BLaER1 (cell line): ENCODE results near the gene SUSD1.
A peak's percentile ranks its signal among the peaks of the same experiment; 100 is the strongest.

ENCODE experiments used
- H3K27ac ChIP-seq: shearing (Covaris generic); formaldehyde crosslinking; 2 replicates; pipeline ENCODE4 v1.8.1; 2022
- H3K27me3 ChIP-seq: shearing (Covaris generic); formaldehyde crosslinking; 2 replicates; pipeline ENCODE4 v1.8.1; 2022
- H3K36me3 ChIP-seq: shearing (Covaris generic); formaldehyde crosslinking; 2 replicates; pipeline ENCODE4 v1.8.1; 2022
- H3K4me1 ChIP-seq: shearing (Covaris generic); formaldehyde crosslinking; 2 replicates; pipeline ENCODE4 v1.8.1; 2022
- H3K4me2 ChIP-seq: shearing (Covaris generic); formaldehyde crosslinking; 2 replicates; pipeline ENCODE4 v1.8.1; 2022
- H3K4me3 ChIP-seq: shearing (Covaris generic); formaldehyde crosslinking; 2 replicates; pipeline ENCODE4 v1.8.1; 2022
- H3K9ac ChIP-seq: shearing (Covaris generic); formaldehyde crosslinking; 2 replicates; pipeline ENCODE4 v1.8.1; 2022
- H3K9me3 ChIP-seq: shearing (Covaris generic); formaldehyde crosslinking; 2 replicates; pipeline ENCODE4 v1.8.1; 2022
- H4K20me1 ChIP-seq: shearing (Covaris generic); formaldehyde crosslinking; 2 replicates; pipeline ENCODE4 v1.8.1; 2022
- Cebpa-rat ChIP-seq: shearing (Covaris generic); IDR thresholded peaks from 2 replicates; pipeline ENCODE4 v1.8.1; 2022

SUSD1 gene

DNA sequence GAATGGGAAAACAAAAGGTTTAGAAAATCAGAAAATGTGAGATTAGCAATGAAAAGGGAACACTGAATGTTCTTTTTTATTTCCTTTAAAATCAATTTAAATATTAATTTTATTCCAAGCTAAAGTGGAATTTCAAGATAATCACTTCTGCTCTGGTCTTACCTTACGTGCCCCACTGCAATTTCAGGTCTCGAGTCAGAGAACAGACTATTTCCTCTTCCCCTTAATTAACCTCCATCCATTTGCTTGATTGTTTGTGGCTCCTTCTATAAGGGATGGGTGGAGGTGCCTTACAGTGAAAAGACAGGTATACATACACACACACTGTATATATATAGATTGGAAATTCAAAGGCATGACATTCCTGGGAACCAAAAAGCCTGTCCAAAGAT lies 137.1 kb downstream of the SUSD1 start:
- peaks cover 3% of the 10 kb centered on the region; the same call in 1 of the 2 replicates for H3K9me3 ChIP-seq
- TF ChIP-seq Cebpa-rat: no peak
- H3K4me2 ChIP-seq: peak overlapping the region; percentile 73
- no peak overlapping the region for H3K27ac ChIP-seq
- H3K4me1 ChIP-seq: peaks cover 54% of the 10 kb centered on the region
- H3K9ac ChIP-seq: no peak overlapping the region
- H3K36me3 ChIP-seq: peaks cover 32% of the 10 kb centered on the region
- no peaks in the 10 kb centered on the region for H4K20me1 ChIP-seq
- no peak overlapping the region for H3K4me3 ChIP-seq
- no peaks in the 10 kb centered on the region for H3K27me3 ChIP-seq

DNA sequence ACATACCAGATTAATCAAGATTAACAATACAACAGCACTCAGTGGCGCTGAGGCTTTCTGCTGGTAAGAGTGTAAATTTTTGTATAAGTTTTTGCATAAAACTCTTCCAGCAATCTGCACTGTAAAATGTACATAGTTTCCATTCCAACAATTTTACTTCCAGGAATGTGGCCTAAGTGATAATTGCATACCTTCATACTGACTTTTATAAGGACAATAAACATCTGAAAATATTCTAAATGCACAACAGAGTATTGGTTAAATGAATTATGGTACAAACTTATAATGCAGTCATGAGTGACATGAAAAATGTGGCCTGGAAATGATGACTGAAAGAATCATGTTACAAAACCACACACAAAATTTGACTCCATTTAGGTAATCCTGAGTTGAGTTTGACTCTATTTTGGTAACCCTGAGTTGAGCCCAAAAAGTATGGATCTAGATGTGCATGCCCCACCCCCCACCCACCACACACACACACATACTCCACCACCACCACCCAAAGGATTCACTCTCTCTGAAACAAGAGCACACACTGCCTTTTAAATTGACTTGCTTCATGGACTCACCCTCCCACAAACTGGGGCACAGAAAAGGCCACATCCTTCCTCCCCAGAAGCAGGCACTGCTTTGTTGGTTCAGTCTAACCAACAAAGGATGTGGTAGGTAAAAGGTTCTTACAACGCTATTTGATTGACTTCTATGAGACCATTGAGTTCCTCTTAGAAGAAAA lies 137.6 kb downstream of the SUSD1 start:
- TF ChIP-seq Cebpa-rat: no peak
- Histone ChIP-seq H3K27me3 (no peaks in the 10 kb centered on the region), H4K20me1 (no peaks in the 10 kb centered on the region), H3K9ac (no peak overlapping the region), H3K4me2 (peak overlapping the region; percentile 73), H3K36me3 (peaks cover 32% of the 10 kb centered on the region), H3K4me3 (no peak overlapping the region), H3K4me1 (peaks cover 54% of the 10 kb centered on the region), H3K9me3 (peaks cover 3% of the 10 kb centered on the region; the same call in 1 of the 2 replicates), H3K27ac (no peak overlapping the region)

DNA sequence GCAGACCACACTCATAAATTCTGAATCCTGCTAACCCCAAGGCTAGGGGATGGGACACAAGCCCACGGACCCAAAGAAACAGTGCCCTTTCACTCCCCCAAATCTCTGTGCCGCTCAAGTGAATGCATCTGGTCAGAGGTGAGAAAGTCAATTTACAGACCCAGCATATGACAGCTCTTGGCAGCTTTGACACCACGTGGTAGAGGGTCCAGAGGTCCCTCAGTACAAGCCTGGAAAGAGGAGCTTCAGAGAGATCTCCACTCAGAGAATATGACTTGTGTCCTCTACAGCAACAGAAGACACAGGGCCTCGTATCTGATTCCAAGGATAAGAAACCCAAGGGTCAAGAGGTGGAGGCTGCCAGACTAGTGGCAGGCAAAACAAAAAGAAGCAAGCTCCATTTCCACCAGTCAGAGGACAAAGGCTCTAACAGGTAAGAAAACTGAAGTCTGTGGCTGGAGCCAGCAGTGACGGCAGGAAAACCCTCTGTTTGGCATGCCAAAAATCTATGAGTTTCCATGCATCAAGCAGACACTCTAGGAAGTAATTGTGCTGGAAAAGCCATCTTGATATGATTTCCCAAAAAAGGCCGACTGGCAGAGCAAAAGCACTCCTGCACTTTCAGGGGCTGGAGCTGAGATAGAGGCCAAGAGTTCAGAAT lies 139.8 kb downstream of the SUSD1 start:
- no peak overlapping the region for H3K4me3 ChIP-seq
- H4K20me1 ChIP-seq: no peaks in the 10 kb centered on the region
- H3K9ac ChIP-seq: no peak overlapping the region
- peaks cover 10% of the 10 kb centered on the region; the same call in 1 of the 2 replicates for H3K9me3 ChIP-seq
- no peak for TF ChIP-seq Cebpa-rat
- H3K4me2 ChIP-seq: peak overlapping the region; percentile 25
- H3K36me3 ChIP-seq: peaks cover 16% of the 10 kb centered on the region
- no peak overlapping the region for H3K27ac ChIP-seq
- H3K27me3 ChIP-seq: no peaks in the 10 kb centered on the region
- peaks cover 41% of the 10 kb centered on the region for H3K4me1 ChIP-seq

DNA sequence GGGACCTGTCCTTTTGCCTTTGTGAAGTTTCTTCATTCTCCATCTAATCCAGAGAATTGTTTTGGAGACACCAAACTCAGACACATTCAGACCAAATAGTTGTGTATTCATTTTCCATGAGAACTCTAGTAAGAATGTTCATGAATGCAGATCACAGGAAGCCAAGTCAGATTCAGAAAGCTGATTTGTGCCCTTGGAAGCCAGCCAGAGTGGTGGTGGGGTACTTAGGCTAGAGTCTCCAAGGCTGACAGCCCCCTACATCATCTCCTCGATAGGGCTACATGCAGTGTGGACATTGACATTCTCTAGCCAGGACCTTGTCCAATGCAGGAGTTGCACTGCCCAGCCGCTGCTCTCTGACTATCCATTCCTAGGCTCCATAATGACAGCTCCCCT lies 140.9 kb downstream of the SUSD1 start:
- no peaks in the 10 kb centered on the region for H4K20me1 ChIP-seq
- no peak for TF ChIP-seq Cebpa-rat
- no peak overlapping the region for H3K4me2 ChIP-seq
- H3K9ac ChIP-seq: no peak overlapping the region
- 0 out of 2 replicates have a peak, but pooled peaks cover 8% of the 10 kb centered on the region for H3K36me3 ChIP-seq
- H3K4me1 ChIP-seq: peaks cover 41% of the 10 kb centered on the region
- H3K9me3 ChIP-seq: peaks cover 10% of the 10 kb centered on the region; the same call in 1 of the 2 replicates
- H3K27ac ChIP-seq: no peak overlapping the region
- H3K27me3 ChIP-seq: no peaks in the 10 kb centered on the region
- no peak overlapping the region for H3K4me3 ChIP-seq

DNA sequence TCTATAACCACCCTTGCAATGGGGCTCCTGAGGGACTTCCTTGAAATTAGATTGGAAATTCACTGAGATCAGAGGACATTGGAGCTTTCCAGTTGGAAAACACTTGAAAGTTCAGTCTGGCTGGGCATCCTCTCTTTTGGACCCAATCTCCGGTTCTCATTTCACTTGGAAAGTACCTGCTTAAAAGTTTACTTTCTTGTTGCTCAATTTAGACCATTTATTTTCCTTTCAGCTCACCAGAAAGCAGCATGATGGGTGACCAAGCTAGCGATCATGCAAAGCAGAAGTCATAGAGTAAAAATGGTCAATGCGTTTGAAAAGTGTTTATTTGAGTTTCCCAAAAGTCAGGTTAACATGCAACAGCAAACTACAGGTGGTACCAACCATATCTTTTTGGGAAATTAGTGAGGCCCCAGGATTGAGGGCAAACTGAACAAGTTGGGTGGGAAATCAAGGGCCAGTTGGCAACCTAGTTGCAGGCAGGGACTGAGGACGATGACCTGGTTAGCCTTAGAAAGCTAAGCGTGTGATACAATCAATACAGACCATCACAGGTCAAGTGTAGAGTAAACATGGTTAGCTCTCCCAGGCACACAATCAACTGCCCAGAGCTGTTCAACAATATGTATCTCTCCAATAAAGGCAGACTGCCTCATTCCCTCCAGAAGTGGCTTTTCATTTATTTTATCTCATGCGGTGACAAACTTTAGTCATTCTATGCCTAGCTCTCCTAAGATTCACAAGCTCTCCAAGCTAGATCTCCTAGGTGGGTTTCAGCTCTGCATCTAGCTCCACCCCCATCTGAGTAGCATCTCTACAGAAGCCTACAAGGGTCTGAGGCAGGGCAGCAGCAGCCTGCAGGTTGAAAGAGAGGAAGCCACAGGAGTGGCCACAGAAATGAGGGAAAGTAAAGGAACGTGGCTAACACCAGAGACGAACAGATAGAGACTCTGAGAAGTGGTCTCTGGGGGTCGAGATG lies 141.6 kb downstream of the SUSD1 start:
- TF ChIP-seq Cebpa-rat: no peak
- Histone ChIP-seq H3K36me3 (0 out of 2 replicates have a peak, but pooled peaks cover 8% of the 10 kb centered on the region), H3K27me3 (no peaks in the 10 kb centered on the region), H3K4me1 (peaks cover 35% of the 10 kb centered on the region), H3K4me2 (no peak overlapping the region), H3K9ac (no peak overlapping the region), H3K4me3 (no peak overlapping the region), H3K9me3 (peaks cover 10% of the 10 kb centered on the region; the same call in 1 of the 2 replicates), H3K27ac (no peak overlapping the region), H4K20me1 (no peaks in the 10 kb centered on the region)

DNA sequence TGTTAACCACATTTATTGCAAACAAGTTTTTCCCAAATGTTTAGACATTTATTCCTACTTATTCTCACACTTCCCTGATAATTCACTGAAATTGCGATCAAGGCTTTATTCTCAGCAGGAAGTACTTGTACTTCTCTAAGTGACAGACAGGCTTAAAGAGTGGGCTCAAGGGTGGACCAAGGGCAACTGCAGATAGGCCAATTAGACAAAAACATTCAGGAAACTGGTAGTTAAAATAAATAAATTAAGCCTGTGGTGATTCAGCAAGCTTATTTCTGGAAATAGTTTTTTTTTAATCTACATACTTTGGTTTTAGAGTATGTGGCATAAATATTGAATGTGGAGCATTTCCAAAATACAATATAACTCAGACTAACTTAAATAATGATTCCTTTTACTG lies 142.4 kb downstream of the SUSD1 start:
- no peak overlapping the region for H3K4me3 ChIP-seq
- no peak overlapping the region for H3K27ac ChIP-seq
- peaks cover 10% of the 10 kb centered on the region; the same call in 1 of the 2 replicates for H3K9me3 ChIP-seq
- H3K4me1 ChIP-seq: peaks cover 27% of the 10 kb centered on the region
- 0 out of 2 replicates have a peak, but pooled peaks cover 8% of the 10 kb centered on the region for H3K36me3 ChIP-seq
- H3K9ac ChIP-seq: no peak overlapping the region
- no peak for TF ChIP-seq Cebpa-rat
- no peaks in the 10 kb centered on the region for H4K20me1 ChIP-seq
- no peaks in the 10 kb centered on the region for H3K27me3 ChIP-seq
- H3K4me2 ChIP-seq: no peak overlapping the region

DNA sequence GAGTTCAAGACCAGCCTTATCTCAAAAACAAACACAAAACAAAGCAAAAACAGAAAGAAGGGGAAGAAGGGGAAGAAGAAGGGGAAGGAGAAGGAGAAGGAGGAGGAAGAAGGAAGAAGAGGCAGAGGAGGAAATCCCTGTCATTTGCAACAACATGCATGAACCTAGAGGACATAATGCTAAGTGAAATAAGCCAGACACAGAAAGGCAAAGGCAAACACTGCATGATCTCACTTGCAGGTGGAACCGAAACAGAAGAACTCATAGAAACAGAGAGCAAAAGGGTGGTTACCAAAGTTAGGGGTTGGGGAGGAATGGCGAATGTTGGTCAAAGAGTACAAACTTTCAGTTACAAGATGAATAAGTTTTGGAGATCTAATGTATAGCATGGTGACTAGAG lies 143.1 kb downstream of the SUSD1 start:
- Histone ChIP-seq H4K20me1 (no peaks in the 10 kb centered on the region), H3K4me3 (no peak overlapping the region), H3K9ac (no peak overlapping the region), H3K27me3 (no peaks in the 10 kb centered on the region), H3K27ac (no peak overlapping the region), H3K4me1 (peaks cover 20% of the 10 kb centered on the region), H3K4me2 (no peak overlapping the region), H3K9me3 (peaks cover 10% of the 10 kb centered on the region; the same call in 1 of the 2 replicates), H3K36me3 (0 out of 2 replicates have a peak, but pooled peaks cover 8% of the 10 kb centered on the region)
- TF ChIP-seq Cebpa-rat: no peak

DNA sequence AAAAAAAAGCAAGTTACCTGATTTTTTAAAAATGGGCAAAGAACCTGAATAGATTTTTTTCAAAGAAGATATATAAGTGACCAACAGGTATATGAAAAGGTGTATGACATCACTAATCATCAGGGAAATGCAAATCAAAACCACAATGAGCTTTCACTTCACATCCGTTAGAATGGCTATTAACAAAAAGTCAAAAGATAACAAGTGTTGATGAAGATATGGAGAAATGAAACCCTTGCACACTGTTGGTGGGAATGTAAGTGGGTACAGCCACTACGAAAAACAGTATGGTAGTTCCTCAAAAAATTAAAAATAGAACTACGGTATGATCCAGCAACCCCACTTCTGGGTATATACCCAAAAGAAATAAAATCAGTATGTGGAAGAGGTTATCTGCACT lies 143.7 kb downstream of the SUSD1 start:
- TF ChIP-seq Cebpa-rat: no peak
- Histone ChIP-seq H3K4me2 (no peak overlapping the region), H3K4me3 (no peak overlapping the region), H3K27ac (no peak overlapping the region), H3K27me3 (no peaks in the 10 kb centered on the region), H3K36me3 (0 out of 2 replicates have a peak, but pooled peaks cover 8% of the 10 kb centered on the region), H3K4me1 (peaks cover 14% of the 10 kb centered on the region), H3K9ac (no peak overlapping the region), H4K20me1 (no peaks in the 10 kb centered on the region), H3K9me3 (peaks cover 10% of the 10 kb centered on the region; the same call in 1 of the 2 replicates)

DNA sequence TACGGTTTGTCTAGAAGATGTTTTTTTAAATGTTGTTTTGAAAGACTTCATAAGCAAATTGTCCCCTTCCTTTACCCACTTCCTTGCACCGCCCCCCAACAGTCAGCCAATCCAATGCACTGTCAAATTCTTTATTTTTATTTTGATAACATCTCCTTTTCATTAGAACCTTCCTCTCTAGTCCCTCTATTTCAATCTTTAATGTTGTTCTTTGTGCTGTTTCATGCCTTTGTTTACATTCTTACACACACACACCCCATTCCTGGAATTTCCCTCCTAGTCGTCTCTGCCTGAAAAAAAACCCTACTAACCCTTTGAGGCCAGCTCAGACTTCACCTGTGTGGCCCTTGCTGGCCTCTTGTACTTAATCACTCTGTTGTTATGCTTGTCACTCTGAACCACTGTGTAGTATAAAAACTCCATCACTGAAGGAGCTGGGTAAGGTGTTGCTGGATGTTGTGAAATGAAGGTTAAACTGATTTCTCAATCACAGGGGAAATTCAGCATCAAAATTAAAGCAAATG lies 145.1 kb downstream of the SUSD1 start:
- no peaks in the 10 kb centered on the region for H3K4me1 ChIP-seq
- no peak overlapping the region for H3K4me3 ChIP-seq
- H3K36me3 ChIP-seq: 0 out of 2 replicates have a peak, but pooled peaks cover 3% of the 10 kb centered on the region
- no peak overlapping the region for H3K4me2 ChIP-seq
- no peaks in the 10 kb centered on the region for H3K27me3 ChIP-seq
- H3K9me3 ChIP-seq: peaks cover 10% of the 10 kb centered on the region; the same call in 1 of the 2 replicates
- H4K20me1 ChIP-seq: no peaks in the 10 kb centered on the region
- no peak overlapping the region for H3K27ac ChIP-seq
- no peak overlapping the region for H3K9ac ChIP-seq
- no peak for TF ChIP-seq Cebpa-rat
